ENCODE measurements around the gene TNIP1.

The TNIP1 gene, protein sequence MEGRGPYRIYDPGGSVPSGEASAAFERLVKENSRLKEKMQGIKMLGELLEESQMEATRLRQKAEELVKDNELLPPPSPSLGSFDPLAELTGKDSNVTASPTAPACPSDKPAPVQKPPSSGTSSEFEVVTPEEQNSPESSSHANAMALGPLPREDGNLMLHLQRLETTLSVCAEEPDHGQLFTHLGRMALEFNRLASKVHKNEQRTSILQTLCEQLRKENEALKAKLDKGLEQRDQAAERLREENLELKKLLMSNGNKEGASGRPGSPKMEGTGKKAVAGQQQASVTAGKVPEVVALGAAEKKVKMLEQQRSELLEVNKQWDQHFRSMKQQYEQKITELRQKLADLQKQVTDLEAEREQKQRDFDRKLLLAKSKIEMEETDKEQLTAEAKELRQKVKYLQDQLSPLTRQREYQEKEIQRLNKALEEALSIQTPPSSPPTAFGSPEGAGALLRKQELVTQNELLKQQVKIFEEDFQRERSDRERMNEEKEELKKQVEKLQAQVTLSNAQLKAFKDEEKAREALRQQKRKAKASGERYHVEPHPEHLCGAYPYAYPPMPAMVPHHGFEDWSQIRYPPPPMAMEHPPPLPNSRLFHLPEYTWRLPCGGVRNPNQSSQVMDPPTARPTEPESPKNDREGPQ

DNA sequence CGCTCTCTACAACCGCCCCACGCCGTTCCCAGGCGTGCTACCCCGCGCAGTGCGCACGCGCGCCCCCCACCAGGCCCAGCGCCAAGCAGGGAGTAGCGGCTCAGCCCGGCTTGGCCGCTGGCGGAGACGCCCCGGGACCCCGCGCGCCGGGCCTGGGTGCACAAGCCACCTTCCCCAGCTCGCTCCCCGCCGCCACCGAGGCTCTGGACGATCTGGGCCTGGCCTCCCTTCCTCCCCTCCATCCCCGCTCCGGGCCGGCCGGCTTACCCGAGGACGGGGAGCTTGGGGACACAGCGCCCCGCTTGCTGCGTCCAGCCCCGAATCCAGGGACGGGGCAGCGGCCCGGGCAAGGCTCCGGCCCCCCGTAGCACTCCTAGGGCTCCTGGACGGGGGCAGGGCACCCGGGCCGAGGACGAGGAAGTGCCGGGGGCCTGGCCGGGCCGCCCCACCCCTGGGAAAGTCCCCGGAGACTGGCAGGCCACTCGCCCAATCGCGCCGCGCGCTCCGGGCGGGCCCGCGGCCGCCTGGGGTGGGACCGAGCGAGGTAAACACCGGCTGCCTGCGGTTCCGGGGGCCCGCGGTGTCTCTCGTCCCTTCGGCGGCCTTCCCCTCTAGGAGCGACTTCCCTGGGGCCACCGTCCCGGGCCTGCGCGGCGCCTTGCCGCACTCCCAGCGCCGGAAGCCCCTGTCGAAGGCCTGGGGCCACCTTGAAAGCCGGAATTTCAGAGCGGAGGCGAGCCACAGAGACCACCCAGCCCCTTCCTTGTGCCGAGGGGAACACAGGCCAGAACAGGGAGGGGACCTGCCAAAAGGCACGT lies at the start of gene TNIP1:
TNIP1 (minus strand) TSS at position 422 of the 818 bp plus-strand sequence. CDS start 15,939 bp downstream, outside the sequence.
- peak; percentile 87 for DNase-seq

DNA sequence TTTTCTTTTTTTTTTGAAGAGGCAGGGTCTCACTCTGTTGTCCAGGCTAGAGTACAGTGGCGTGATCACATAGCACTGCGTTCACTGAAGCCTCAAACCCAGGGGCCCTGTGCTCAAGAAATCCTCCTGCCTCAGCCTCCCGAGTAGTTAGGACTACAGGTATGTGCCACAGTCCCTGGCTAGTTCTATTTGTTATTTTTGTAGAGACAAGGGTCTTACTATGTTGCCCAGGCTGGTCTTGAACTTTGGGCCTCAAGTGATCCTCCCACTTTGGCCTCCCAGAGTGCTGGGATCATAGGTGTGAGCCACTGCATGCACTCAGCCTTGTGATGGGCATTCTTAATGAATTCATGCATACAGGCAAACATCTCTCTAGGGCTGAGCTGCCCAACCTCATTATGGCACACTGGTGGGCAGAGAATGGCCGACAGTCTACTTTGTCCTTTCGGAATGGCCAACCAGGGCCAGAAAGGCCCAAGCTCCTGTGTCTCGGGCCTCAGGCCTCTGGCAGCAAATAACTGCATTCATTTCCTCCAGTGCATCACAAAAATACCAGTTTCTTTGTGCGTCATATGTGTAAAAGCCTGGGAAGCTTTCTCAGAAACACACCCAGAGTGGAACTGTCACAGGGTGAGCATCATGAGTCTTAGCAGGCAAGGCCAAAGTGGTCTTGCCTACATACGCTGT lies 49.5 kb upstream of the TNIP1 start:
- no peak for DNase-seq

DNA sequence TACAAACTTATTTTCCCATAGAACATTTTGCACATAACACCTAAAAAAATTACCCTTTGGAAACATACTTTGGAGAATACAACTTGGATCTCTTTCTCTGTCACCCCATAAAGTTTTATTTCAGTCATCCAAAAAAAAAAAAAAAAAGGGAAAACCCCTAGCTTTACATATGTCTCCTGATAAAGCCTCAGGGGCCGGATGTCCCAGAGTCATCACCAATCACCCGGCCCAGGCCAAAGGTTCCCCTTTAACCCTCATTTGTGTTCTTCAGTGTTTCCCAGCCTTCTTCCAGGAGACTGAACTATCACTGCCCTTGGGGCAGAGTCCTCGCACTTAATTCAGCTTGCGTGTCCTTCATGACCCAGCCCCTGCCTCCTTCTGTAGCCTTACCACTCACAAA lies 48.0 kb upstream of the TNIP1 start:
- no peak for DNase-seq

DNA sequence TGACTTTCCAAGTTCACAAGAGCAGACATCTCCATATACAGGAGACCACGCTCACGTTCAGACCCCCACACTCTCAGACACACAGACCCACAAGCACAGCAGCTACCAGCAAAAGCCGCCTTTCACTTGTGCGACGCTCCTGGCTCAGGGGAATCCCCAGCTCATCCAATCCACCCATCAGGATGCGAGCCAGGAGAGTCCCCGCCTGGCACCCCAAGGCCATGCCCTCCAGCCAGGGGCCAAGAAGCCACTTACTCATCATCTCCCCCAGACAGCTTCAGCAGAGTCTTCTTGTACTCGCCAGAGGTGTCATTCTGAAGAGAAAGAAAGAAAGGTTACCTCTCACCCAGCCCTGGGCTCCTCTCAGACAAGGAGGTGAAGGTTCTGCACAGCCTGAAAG lies 47.1 kb upstream of the TNIP1 start:
- no peak for DNase-seq

DNA sequence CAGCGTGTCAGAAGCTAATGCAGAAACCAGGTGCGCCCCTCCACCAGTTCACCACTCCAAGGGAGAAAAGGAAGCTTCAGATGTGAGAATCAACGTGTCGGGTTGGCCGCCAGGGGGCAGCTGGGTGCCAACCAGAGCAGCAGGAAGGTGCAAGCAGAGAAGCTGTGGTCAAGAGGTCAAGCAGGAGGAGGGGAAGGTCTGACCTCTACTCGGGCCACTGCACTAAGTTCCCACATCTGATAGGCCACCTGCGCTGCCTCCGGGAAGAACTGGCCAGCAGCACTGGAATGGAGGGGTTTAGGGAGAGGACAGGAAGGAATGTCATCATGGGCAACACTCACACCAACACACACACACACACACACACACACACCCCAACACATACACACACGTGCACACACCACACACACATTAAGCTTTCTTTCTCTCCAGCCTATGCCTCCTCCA lies 45.4 kb upstream of the TNIP1 start:
- DNase-seq = peak; percentile 61

DNA sequence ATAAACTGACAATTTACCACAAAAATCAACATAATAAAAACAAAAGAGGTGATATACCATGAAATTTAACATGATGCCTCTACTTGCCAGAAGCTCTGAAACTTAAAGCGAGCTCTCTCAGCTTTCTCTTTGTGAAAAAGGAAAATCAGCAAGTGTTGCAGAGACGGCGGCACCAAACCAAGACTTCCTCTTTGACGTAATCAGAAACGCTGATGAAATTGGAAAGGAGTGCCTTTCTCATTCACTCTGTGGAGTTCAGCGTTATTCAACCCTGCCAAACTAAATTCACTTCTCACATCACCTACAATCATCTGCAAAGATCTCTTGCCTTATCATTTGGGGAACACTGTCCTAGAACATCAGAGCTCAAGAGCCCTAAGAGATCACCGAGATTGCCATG lies 44.6 kb upstream of the TNIP1 start:
- peak; percentile 61 for DNase-seq

DNA sequence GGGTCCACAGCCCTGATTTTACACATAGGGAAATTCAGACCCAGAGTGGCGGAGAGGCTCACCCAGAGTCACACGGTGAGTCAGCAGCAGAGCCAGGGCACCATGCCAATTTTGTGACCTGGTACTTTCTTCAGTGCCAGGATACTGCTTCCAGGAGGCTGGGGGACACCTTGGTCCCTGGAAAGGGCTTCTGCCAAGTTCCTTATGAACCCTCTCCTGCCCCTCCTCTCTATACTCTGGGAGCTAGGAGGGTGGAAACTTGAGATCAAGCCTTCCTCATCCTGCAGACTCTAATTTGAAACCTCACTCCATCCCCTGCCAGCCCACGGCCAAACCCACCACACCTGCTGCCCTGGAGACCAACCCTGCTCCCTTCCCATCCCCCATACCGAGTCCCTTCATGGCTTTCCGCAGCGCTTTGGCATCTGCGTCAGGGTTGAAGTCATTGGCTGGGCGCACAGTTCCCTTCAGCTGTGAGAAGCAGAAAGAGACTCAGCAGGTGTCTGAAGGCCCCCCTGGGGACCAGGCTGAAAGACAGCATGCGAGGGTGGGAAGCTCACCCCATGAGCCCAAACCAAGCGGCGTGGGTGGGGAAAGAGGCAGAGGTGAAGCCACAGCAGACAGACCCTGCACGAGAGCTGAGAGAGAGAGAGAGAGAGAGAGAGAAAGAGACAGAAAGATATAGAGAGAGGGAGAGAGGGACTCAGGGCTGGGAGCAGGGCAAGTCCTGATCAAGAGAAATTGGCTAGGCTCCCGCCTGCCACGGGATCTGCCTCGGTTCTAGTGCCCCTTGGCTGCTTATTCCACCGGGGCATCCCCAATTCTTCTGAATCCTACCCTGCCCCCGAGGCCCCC lies 43.3 kb upstream of the TNIP1 start:
- DNase-seq = no peak

DNA sequence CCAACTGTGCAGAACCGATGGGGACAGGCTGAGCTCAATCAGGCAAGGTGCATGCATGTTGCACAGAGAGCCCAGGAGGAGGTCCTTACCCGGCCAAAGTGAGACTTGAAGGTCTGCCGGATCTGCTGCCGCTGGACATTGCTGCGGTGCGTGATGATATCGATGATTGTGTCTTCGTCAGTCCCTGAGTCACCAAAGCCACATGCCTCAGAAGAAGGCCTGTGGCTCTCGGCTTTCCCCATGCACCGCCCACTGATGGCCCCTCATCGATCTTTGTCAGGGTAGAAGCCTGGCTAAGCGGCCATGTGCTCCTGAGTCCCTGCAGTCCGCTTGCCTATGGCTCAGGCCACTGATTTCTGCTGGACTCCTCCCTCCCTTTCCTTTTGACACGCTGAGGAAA lies 42.0 kb upstream of the TNIP1 start:
- no peak for DNase-seq

DNA sequence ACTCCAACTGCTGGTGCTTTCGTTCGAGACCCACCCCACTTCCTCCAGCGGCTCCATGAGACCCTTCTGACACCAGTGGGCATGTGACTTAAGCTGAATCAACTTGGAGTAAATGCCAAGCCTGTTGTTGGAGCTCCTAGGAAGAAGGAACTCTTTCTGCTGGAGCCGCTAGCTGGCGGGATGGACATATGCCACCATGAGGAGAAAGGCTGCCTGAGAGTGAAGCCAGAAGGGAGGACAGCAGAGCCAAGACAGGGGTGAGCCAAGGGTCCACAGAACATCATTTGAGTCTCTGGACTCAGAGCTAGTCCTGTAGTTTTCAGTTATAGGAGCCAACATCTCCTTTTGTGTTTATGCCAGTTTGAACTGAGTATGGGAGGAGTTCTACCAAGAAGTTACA lies 40.8 kb upstream of the TNIP1 start:
- DNase-seq = no peak

DNA sequence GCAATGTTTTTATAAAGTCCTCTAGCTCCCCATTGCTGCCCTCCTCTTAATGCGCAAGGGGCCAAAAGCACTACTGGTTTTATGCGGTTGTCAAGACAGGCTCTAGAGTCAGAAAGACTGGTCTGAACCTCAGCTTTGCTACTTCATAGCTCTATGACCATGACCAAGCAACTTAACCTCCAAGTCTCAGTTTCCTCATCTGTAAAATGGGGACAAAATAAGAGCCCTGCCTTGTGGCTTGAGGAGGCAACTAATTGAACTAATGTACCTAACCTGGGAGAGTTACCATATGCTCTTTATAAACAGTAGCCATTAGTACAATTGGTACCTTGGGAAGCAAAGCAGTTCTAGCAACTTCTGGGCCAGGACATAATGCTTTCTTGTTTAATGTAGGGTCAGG lies 40.3 kb upstream of the TNIP1 start:
- no peak for DNase-seq

DNA sequence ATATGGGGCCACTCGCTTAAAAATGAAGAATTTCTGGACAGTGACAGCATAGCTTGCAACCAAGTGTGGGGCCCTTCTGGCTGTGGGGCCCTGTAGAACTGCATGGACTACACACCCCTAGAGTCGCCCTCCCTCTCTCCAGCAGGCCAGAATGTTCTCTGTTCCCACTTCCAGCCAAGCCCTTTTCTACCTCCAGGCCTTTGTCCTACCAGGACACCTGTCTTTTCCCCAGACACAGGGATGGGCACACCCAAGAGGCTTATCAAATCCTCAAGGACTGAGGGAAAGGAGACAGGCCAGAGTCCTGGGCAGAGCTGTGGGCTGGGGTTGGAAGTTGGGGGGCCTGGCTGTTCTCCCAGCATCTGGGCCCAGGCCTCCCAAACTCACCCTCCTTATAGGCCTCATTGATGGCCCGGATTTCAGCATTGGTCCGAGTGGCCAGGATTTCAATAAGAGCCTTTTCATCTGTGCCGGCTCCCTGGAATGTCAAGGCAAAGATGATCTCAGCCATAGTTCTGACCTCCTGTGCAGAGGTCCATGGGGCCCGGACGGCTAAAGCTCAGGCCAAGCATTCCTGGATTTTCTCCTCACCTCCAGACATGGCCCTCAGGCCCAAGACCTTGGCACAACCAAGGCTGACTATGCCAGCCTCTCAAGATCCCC lies 38.2 kb upstream of the TNIP1 start:
- no peak for DNase-seq

DNA sequence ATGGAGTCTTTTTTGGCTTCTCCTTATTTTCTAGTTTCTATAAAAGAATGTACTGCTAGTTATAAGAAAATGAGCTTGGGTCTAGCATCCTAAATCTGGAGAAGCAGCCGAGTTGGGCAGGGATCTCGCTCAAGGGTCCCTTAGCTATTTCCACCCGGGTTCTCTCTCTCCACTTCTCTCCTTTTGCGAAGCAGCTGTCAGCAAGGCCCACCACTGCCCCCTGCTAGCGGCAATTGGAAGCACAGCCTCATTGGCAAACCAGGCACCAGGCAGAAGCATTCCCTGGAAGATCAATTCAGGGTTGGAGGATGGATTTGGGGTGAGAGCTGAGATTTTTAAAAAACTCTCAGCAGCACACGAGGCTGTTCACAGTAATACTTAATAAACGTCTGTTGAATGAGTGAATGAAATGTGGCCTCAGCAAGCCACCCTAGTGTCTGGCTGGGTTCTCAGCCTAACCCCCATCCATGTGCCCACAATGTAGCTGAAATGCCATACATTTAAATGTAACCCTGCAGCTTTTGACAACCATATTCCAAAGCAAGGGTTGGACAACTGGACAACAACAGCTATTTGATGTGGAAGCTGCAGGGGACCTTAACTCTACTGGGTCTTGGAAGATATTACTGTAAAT lies 34.6 kb upstream of the TNIP1 start:
- DNase-seq = peak; percentile 44

DNA sequence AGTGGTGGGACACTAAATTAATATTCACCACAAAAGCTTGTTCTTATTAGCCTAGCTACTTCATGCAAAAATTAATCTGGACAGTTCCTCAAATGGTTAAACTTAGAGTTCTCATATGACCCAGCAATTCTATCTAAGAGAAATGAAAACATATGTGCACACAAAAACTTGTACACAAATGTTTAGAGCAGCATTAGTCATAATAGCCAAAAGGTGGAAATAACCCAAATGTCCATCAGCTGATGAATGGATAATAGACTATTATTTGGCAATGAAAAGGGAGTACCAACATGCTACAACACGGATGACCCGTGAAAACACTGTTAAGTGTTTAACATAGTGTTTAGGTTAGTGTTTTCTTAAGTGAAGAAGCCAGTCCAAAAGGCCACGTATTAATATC lies 32.8 kb upstream of the TNIP1 start:
- DNase-seq = no peak

DNA sequence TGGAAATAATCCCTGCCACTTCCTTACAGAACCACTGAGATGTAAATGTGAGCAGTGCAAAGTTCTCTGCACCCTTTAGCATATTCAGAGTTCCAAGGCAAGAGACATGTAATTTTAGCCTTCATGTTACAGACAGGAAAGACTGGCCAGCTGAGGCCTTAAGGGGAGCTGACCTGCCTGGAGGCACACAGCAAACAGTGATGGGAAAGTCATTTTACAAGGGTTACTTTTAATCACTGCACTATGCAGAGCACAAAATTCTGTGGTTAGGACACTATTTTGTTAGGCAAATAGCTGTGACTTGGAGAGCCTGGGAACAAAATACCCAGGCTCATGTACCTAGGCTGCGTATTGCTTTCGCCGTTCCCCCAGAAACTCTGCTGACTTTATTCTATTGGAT lies 30.2 kb upstream of the TNIP1 start:
- DNase-seq = no peak

DNA sequence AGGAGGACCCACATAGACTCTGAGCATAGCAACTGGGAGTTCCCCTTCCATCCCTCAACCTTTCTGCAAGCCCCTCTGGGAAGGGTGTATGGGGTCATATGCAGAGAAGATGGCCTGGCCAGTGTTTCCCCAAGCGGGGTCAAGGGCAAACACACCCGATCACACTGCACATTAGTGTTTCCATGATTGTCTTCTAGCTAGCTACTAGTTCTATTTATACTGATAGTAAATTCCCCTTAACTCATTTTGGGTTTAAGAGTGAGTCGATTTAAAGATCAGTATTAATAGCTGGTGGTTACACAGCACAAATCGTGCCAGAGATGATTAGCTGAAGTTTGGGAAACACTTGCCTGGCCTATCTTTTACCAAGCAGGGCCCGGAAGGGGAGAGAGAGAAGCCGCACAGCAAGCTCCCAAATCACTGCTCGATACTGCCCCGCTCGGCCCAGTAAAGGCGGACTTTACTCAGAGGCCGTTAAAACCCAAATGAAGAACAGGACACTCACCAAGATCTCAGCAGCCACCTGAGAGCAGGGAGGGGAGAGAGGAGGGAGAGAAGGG lies 29.4 kb upstream of the TNIP1 start:
- no peak for DNase-seq

DNA sequence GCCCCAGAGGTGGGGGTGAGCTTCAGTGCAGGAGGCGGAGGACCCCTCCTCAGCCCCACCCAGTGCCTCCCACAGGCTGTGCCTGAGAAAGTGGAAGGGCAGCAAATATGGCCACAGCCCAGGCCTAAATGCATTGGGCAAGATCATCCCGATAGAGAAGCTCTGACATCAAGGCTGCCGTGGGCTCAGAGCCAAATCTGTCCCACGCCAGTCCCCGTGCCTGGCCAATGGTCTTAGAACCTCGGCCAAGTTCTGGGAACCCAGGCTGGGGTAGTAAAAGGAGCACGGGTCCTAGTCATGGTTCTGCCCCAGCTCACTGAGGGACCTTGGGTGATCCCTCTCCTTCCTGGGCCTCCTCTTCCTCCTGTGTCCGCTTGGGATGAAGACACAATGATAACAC lies 27.7 kb upstream of the TNIP1 start:
- no peak for DNase-seq

DNA sequence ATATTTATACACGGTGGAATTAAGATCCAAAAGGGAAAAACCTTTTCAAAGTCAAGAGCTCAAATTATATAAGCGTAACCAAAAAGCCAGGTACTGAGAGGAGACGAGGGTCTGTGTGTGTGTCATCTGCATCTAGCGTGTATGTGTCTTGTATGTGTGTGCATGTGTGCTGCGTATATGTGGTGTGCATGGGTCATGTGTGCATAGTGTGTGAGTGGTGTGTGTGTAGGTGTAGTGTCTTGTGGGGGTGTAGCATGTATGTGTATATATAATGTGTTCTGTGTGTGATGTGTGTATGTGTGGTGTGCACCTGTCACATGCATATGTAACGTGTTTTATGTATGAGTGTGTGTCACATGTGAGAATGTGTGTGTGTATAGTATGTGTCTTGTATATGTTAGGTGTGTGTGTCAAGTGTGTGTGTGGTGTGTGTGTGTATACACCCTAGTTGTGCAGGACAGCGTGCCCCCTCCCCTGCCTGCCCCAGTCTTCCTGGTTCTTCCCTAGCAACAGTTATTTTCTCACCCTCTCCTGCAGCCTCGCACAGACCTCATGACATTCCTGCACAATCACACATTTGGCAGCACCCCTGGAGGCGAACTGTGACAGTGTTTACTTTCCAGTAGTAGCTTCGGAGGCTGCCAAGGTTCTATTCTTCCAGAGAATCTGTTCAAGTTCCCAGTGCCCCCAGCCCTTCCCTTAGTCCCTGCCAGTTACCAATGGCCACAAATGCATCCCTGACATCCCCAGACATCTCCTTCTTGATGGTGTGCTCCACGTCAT lies 27.1 kb upstream of the TNIP1 start:
- DNase-seq = no peak

DNA sequence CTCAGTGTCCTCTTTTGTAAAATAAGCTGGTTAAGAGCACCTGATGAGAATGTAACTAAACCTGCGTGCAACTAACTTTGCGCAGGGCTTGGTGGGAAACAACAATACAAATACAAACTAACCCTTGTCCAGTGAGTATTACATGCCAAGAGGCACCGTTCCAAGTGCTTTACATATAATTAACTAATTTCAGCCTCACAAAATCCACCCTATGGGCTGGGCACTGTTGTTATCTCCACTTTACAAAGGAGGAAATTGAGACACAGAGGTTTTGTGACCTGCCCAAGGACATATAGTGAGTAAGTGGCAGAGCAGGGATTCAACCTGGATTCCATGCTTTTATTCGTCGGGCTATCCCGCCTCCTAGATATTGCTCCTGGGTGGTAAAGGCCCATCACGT lies 26.2 kb upstream of the TNIP1 start:
- no peak for DNase-seq

DNA sequence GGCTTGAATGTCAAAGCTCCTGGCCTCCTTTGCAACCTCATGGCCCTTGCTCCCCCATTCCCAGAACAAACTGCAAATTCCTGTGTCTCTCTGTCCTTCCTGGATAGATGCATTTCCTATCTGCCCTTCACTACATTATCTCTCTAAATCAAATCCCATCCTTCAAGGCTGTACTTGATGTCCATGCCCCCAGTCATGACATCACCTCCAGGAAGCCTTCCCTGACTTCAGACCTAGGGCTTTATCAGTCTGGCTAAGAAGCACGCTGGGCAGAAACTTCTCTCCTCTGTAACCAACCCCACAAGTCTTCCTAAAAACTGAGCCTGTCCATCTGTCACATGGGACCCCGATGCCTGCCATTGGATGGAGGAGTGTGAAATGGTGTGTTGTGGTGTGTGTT lies 25.7 kb upstream of the TNIP1 start:
- DNase-seq = no peak

DNA sequence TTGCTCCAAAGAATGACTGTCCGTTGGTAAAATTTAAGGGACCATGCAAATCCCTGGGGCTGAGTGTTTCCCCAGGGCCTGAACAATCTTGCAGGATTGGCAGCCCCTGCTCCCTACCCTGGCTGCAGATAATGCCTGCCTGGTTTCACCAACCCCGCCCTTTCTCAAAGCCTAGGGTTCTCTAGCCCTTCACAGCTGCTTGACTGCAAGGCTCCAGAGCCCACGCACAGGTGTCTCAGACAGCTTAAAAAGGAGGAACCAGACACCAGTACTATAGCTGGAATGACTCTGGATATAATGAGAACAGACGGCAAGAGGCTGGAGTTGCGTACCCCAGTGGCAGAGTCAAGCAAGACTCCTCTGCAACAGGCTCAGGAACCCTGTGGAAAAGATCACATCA lies 25.2 kb upstream of the TNIP1 start:
- DNase-seq = no peak

Measured in MV-4-11 (cell line).